Coronary artery (tissue), 2 donors: Measurements from ENCODE around the gene VAT1.
"Not testable (repeated sequence)": the region's sequence is repeated elsewhere in the genome, so short reads cannot be mapped to it uniquely, and the experiment has no call there.

Experiments
- DNase-seq: peaks from one replicate; pipeline ENCODE4 v3.0.0-alpha.2; 2017; ENCODE audit warnings: low spot score
- H3K27ac ChIP-seq, 2 donors: fragments of 200-600 bp; sonication (generic); one replicate each; pipeline ENCODE4 v1.5.1; 2016 to 2019
- H3K4me3 ChIP-seq: fragments of 200-600 bp; sonication (generic); 2 replicates; pipeline ENCODE4 v1.5.1; 2016; ENCODE audit warnings: mild to moderate bottlenecking, moderate library complexity
- TF ChIP-seq, protein P1 (sequence below): fragments of 200-600 bp; sonication (generic); IDR thresholded peaks from one replicate; pipeline ENCODE4 v1.5.1; 2019; ENCODE audit warnings: antibody characterized with exemption

Gene VAT1

DNA sequence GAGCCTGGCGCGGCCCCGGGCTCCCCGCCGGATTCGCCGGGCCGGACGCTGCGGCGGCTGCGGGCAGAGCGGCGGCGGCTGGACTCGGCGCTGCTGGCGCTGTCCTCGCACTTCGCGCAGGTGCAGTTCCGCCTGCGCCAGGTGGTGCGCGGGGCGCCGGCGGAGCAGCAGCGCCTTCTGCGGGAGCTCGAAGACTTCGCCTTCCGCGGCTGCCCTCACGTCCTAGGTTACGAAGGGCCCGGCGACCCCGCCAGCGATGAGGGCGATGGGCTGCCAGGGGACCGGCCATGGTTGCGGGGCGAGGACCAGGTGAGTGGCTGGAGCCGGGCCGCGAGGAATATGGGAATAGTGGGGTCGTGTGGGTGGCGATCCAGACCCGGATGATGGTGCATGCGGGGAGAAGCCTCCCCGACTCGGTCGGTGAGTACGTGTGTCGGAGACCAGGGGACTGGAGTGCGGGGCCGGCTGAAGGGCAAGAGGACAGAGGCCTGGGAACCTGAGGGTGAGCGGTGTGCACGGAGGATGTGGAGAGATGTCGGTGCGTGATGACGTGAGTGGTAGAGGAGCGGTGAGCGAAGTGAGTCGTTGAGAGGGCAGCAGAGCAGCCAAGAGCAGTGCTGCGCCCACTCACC, 41.3 kb downstream of the VAT1 start:
- TF ChIP-seq, protein P1, sequence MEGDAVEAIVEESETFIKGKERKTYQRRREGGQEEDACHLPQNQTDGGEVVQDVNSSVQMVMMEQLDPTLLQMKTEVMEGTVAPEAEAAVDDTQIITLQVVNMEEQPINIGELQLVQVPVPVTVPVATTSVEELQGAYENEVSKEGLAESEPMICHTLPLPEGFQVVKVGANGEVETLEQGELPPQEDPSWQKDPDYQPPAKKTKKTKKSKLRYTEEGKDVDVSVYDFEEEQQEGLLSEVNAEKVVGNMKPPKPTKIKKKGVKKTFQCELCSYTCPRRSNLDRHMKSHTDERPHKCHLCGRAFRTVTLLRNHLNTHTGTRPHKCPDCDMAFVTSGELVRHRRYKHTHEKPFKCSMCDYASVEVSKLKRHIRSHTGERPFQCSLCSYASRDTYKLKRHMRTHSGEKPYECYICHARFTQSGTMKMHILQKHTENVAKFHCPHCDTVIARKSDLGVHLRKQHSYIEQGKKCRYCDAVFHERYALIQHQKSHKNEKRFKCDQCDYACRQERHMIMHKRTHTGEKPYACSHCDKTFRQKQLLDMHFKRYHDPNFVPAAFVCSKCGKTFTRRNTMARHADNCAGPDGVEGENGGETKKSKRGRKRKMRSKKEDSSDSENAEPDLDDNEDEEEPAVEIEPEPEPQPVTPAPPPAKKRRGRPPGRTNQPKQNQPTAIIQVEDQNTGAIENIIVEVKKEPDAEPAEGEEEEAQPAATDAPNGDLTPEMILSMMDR: no peak
- DNase-seq: no peak
- H3K4me3 ChIP-seq: peak overlapping the region; percentile 100
- peak overlapping the region; percentile 43 to 86 for H3K27ac ChIP-seq

DNA sequence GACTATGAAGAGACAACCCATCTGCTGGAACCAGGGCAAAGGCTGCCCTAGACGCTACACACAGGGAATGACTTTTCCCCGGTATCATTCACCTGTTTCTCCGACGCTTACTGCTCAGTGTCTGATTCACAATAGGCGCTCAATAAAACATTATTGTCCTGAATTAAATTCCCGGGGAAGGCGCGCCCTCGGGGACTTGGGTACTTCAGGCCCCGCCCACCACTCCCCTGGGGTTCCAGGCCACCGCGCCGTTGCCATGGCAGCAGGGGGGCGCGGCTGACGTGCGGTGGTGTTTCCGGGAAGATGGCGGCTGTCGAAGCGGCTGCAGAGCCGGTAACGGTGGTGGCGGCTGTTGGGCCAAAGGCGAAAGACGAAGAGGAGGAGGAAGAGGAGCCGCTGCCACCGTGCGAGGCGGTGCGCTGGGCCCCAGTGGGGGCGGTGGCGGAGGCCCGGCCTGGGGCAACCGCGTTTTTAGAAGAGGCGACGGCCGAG, 41.9 kb downstream of the VAT1 start, which contains the start of gene RUNDC1:
Gene RUNDC1, plus strand, starts transcription at position 292 of the 492 bp plus-strand sequence. Its CDS starts 12 bp downstream, at position 304.
- Histone ChIP-seq H3K27ac (peak within 1 kb of the TSS; percentile 43 to 86), H3K4me3 (peak within 1 kb of the TSS; percentile 100)
- DNase-seq: peak; percentile 92
- TF ChIP-seq, protein P1: no peak

DNA sequence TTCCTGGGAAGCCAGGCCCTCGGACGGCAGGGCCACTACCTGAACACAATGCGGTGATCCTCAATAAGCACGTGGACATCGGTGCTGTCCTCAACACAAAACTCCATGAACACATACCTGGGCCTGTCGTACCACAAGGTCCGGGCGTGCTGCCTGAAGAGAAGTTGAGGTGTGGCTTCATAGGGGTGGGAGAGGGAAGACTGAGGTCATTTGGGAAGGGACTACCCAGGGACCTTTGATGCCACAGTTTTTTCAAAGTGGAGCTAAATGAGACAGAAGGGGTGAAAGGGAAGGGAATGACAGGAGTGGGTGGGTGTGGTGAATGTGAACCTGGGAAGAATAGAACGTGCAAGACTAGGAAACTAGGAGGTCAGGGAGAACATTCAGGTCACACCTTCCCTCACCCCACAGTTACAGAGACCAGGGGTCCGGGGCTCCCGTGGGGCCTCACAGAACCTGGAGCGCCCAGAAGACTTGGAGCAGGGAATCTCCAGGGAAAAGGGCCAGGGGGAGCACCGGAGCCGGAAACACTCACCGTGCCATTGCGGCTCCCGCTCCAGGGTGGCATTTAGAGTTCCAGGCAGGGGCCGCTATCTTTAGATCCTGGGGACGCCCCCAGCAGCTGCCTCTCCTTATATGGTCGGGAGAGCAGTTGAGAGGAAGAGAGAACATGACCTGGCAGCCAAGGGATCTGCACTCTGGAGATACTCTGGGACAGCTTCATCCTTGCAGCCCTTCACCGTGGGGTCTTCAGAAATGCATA, 42.5 kb downstream of the VAT1 start, which contains the start of gene PTGES3L:
Gene PTGES3L, minus strand, starts transcription at position 570 of the 763 bp plus-strand sequence. Its CDS starts 27 bp downstream, at position 543.
- TF ChIP-seq, protein P1: no peak
- DNase-seq: peak; percentile 78
- H3K4me3 ChIP-seq: peak within 1 kb of the TSS; percentile 100
- peak within 1 kb of the TSS; percentile 43 to 86 for H3K27ac ChIP-seq

DNA sequence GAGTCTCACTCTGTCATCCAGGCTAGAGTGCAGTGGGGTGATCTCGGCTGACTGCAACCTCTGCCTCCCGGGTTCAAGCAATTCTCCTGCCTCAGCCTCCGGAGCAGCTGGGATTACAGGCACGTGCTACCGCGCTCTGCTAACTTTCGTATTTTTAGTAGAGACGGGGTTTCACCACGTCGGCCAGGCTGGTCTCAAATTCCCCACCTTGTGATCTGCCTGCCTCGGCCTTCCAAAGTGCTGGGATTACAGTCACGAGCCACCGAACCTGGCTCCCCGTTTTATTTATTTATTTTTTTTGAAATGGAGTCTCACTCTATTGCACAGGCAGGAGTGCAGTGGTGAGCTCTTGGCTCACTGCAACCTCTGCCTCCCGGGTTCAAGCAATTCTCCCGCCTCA, 46.5 kb downstream of the VAT1 start:
- H3K27ac ChIP-seq, DNase-seq: not testable (repeated sequence)

DNA sequence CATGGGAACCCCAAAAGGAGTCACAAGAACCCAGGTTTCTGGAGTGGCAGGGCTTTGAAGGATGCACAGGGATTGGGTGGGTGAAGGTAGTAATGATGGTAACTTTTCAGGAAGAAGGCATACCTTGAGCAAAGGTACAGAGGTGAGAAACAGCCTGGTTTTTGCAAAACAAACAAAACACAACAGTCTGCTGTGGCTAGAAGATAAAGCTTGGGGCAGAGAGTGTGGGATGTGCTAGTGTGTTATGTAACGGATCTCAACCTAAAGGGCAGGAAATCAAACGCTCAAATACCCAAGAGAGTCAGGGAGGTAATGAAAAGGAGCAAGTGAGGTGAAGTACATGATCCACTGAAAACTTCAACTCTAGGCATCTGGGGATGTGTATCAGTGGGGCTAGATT, 46.9 kb downstream of the VAT1 start:
- TF ChIP-seq, protein P1: no peak
- Histone ChIP-seq H3K27ac (no peak overlapping the region), H3K4me3 (no peak overlapping the region)
- no peak for DNase-seq

More for the DNA sequence above, 46.5 kb downstream of the VAT1 start:
- not testable (repeated sequence) for H3K4me3 ChIP-seq

DNA sequence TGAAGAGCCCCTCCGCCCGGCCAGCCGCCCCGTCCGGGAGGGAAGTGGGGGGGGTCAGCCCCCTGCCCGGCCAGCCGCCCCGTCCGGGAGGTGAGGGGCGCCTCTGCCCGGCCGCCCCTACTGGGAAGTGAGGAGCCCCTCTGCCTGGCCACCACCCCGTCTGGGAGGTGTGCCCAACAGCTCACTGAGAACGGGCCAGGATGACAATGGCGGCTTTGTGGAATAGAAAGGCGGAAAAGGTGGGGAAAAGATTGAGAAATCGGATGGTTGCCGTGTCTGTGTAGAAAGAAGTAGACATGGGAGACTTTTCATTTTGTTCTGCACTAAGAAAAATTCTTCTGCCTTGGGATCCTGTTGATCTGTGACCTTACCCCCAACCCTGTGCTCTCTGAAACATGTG, 48.9 kb downstream of the VAT1 start:
- not testable (repeated sequence) for H3K4me3 ChIP-seq, DNase-seq, H3K27ac ChIP-seq

DNA sequence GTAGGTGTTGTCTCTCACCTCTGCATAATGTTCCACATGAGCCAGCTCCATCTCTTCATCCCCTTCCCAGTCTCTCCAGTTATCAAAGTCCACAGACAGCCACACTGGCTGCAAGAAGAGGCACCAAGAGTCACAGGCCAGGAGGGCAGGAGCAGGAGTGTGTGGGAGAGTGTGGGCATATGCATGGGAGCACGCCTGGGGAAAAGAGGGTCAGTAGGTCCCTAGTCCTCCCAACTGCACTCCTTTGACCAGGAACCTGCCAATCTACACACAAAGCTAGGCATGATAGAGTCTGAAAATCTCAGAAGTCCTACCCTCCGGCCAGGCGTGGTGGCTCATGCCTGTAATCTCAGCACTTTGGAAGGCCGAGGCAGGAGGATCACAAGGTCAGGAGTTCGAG, 50.6 kb downstream of the VAT1 start:
- Histone ChIP-seq H3K4me3 (no peak overlapping the region), H3K27ac (no peak overlapping the region)
- TF ChIP-seq, protein P1: no peak
- no peak for DNase-seq
